OCI-LY3 (cell line): ENCODE data around the gene GUCA2B.

Experiments used
- H2AFZ ChIP-seq: fragments of 200-600, 300-600 bp; shearing (Covaris generic); 2 replicates; pipeline ENCODE4 v1.6.0; 2014; ENCODE audit warnings: antibody characterized with exemption, low read depth, low read length
- H3K27ac ChIP-seq: fragments of 200-600, 300-600 bp; sonication (generic); 2 replicates; pipeline ENCODE4 v1.5.1; 2014; ENCODE audit warnings: mild to moderate bottlenecking, low read length, moderate library complexity, mixed read lengths
- H3K27me3 ChIP-seq: fragments of 200-600, 300-600 bp; sonication (generic); 2 replicates; pipeline ENCODE4 v1.6.1; 2014; ENCODE audit warnings: low read depth, low read length, mixed read lengths
- H3K36me3 ChIP-seq: fragments of 200-600, 300-600 bp; sonication (generic); replicated peaks from 2 replicates; pipeline ENCODE3; 2014; ENCODE audit warnings: low read depth, low read length, mixed read lengths
- H3K4me1 ChIP-seq: fragments of 300-600, 200-600 bp; sonication (generic); 2 replicates; pipeline ENCODE4 v1.6.1; 2014; ENCODE audit warnings: low read length, mixed read lengths
- H3K4me2 ChIP-seq: fragments of 200-600, 300-600 bp; sonication (generic); 2 replicates; pipeline ENCODE4 v1.6.1; 2014; ENCODE audit warnings: low read length, mixed read lengths
- H3K4me3 ChIP-seq: fragments of 300-600, 200-600 bp; sonication (generic); 2 replicates; pipeline ENCODE4 v1.5.1; 2014; ENCODE audit warnings: antibody characterized with exemption, mild to moderate bottlenecking, low read length, moderate library complexity
- H3K79me2 ChIP-seq: fragments of 300-600, 200-600 bp; shearing (Covaris generic); 2 replicates; pipeline ENCODE4 v1.6.1; 2014; ENCODE audit warnings: mild to moderate bottlenecking, low read length, mixed read lengths
- H3K9ac ChIP-seq: fragments of 300-600, 200-600 bp; shearing (Covaris generic); 2 replicates; pipeline ENCODE4 v1.6.0; 2014; ENCODE audit warnings: mild to moderate bottlenecking, low read length, moderate library complexity
- H3K9me3 ChIP-seq: fragments of 200-600, 300-600 bp; shearing (Covaris generic); 2 replicates; pipeline ENCODE4 v1.6.1; 2014; ENCODE audit warnings: low read length, mixed read lengths; ENCODE audit not compliant: insufficient read depth
- H4K20me1 ChIP-seq: fragments of 200-600, 300-600 bp; sonication (generic); 2 replicates; pipeline ENCODE4 v1.6.1; 2016; ENCODE audit warnings: low read length, mixed read lengths; ENCODE audit not compliant: insufficient read depth
- CTCF ChIP-seq: fragments of 200-600, 300-600 bp; sonication (generic); IDR thresholded peaks from 2 replicates; pipeline ENCODE4 v1.5.1; 2014; ENCODE audit warnings: antibody characterized with exemption, low read length, low read depth
- EZH2phosphoT487 ChIP-seq: fragments of 200-600 bp; shearing (Covaris generic); IDR thresholded peaks from 2 replicates; pipeline ENCODE4 v1.6.1; 2018; ENCODE audit warnings: antibody characterized with exemption, mixed run types, low read depth

GUCA2B gene

GRCh38 chr1:42130061-42130660, 23.0 kb upstream of the GUCA2B start:
- no peak overlapping the region for H3K27ac ChIP-seq
- H2AFZ ChIP-seq: no peak overlapping the region
- H3K9me3 ChIP-seq: no peaks in the 10 kb centered on the region
- peaks cover 9% of the 10 kb centered on the region; the same call in 1 of the 2 replicates for H3K4me1 ChIP-seq
- no peaks in the 10 kb centered on the region for H3K79me2 ChIP-seq
- no peak overlapping the region for H3K4me2 ChIP-seq
- H3K9ac ChIP-seq: no peak overlapping the region
- H4K20me1 ChIP-seq: no peaks in the 10 kb centered on the region
- H3K36me3 ChIP-seq: no peaks in the 10 kb centered on the region
- H3K27me3 ChIP-seq: no peaks in the 10 kb centered on the region
- no peak overlapping the region for H3K4me3 ChIP-seq
- TF ChIP-seq EZH2phosphoT487: no peak
- TF ChIP-seq CTCF: no peak

DNA sequence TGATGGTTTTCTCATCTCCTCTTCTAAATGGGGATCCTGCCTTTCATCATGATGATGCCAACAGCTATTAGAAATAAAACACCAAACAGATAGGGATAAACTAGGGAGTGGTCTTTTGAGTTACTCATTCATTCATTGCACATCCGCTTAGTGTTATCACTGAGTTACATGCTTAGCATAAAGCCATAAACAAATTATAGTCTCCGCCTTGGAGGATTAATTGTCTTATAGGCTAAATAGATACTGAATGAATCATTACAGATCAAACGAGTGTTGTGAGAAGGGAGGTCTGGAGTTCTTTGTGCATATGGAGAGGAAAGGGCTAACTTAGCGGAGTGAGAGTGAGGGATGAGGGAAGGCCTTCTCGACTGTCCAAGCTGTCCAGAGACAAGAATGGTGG, 19.8 kb upstream of the GUCA2B start:
- Histone ChIP-seq H3K27me3 (no peaks in the 10 kb centered on the region), H3K9me3 (no peaks in the 10 kb centered on the region), H3K27ac (no peak overlapping the region), H4K20me1 (no peaks in the 10 kb centered on the region), H2AFZ (no peak overlapping the region), H3K36me3 (no peaks in the 10 kb centered on the region), H3K9ac (no peak overlapping the region), H3K4me1 (peaks cover 17% of the 10 kb centered on the region; the same call in 1 of the 2 replicates), H3K4me2 (no peak overlapping the region), H3K4me3 (no peak overlapping the region), H3K79me2 (no peaks in the 10 kb centered on the region)
- TF ChIP-seq EZH2phosphoT487 (no peak), CTCF (no peak)

GRCh38 chr1:42133809-42134526, 19.2 kb upstream of the GUCA2B start:
- H3K9ac ChIP-seq: no peak overlapping the region
- no peak overlapping the region for H3K4me3 ChIP-seq
- TF ChIP-seq EZH2phosphoT487 (no peak), CTCF (no peak)
- no peaks in the 10 kb centered on the region for H3K79me2 ChIP-seq
- no peak overlapping the region for H3K27ac ChIP-seq
- no peaks in the 10 kb centered on the region for H3K27me3 ChIP-seq
- no peaks in the 10 kb centered on the region for H4K20me1 ChIP-seq
- no peak overlapping the region for H2AFZ ChIP-seq
- H3K4me2 ChIP-seq: peak overlapping the region; percentile 29; the same call in 1 of the 2 replicates
- no peaks in the 10 kb centered on the region for H3K9me3 ChIP-seq
- peaks cover 17% of the 10 kb centered on the region; the same call in 1 of the 2 replicates for H3K4me1 ChIP-seq
- H3K36me3 ChIP-seq: no peaks in the 10 kb centered on the region

- no peaks in the 10 kb centered on the region for H4K20me1 ChIP-seq
Observed at GRCh38 chr1:42135426-42135825, 17.8 kb upstream of the GUCA2B start.

More at GRCh38 chr1:42135426-42135825, 17.8 kb upstream of the GUCA2B start:
- H3K4me3 ChIP-seq: no peak overlapping the region
- H3K36me3 ChIP-seq: no peaks in the 10 kb centered on the region
- TF ChIP-seq CTCF (no peak), EZH2phosphoT487 (no peak)
- H2AFZ ChIP-seq: no peak overlapping the region
- no peak overlapping the region for H3K4me2 ChIP-seq
- H3K4me1 ChIP-seq: peaks cover 17% of the 10 kb centered on the region; the same call in 1 of the 2 replicates
- H3K27me3 ChIP-seq: no peaks in the 10 kb centered on the region
- no peaks in the 10 kb centered on the region for H3K9me3 ChIP-seq
- no peak overlapping the region for H3K27ac ChIP-seq
- no peak overlapping the region for H3K9ac ChIP-seq
- H3K79me2 ChIP-seq: no peaks in the 10 kb centered on the region
